ENCODE results near the gene KPNB1. TPM values are rescaled to one million over a fixed set of nuclear protein-coding genes. Genes with fewer than 3 reads are reported as not detected.

Gene KPNB1
- polyA plus RNA-seq, 1 donor from 2014 or later = 117 TPM

GRCh38 chr17:47632991-47633390 lies 16.7 kb upstream of the KPNB1 start:
- H2AFZ ChIP-seq (ENCODE audit: low read depth, low read length) = no peak overlapping the region
- H3K27ac ChIP-seq (ENCODE audit: low read length) = no peak overlapping the region
- H3K9ac ChIP-seq (ENCODE audit: low read length) = no peak overlapping the region
- H3K9me2 ChIP-seq (ENCODE audit: insufficient read depth, low read length) = no peaks in the 10 kb centered on the region
- no peak overlapping the region for H3K4me2 ChIP-seq (ENCODE audit: low read length)
- no peaks in the 10 kb centered on the region for H4K20me1 ChIP-seq (ENCODE audit: insufficient read depth)
- no peaks in the 10 kb centered on the region for H3K79me2 ChIP-seq (replicated peaks; ENCODE audit: insufficient read depth, low read length)
- H3K27me3 ChIP-seq (ENCODE audit: insufficient read depth, low read depth, low read length) = no peaks in the 10 kb centered on the region
- no peaks in the 10 kb centered on the region for H3F3A ChIP-seq (ENCODE audit: insufficient read depth, low read length, poor library complexity, severe bottlenecking)
- no peaks in the 10 kb centered on the region for H3K9me3 ChIP-seq (ENCODE audit: low read length)
- TF ChIP-seq POLR2AphosphoS5 (IDR thresholded peaks at IDR 0.05) (no peak), EZH2 (IDR thresholded peaks at IDR 0.05; ENCODE audit: borderline replicate concordance, insufficient read depth, low read length, poor library complexity, severe bottlenecking) (no peak), TAF1 (IDR thresholded peaks at IDR 0.05; ENCODE audit: low read depth) (no peak), EP300 (conservative IDR thresholded peaks at IDR 0.05; ENCODE audit: poor library complexity, severe bottlenecking) (no peak), SMC3 (conservative IDR thresholded peaks at IDR 0.05; ENCODE audit: poor library complexity) (no peak), RAD21 (conservative IDR thresholded peaks at IDR 0.05) (no peak), MXI1 (conservative IDR thresholded peaks at IDR 0.05; ENCODE audit: poor library complexity, severe bottlenecking) (no peak)
- TF ChIP-seq, protein P1, sequence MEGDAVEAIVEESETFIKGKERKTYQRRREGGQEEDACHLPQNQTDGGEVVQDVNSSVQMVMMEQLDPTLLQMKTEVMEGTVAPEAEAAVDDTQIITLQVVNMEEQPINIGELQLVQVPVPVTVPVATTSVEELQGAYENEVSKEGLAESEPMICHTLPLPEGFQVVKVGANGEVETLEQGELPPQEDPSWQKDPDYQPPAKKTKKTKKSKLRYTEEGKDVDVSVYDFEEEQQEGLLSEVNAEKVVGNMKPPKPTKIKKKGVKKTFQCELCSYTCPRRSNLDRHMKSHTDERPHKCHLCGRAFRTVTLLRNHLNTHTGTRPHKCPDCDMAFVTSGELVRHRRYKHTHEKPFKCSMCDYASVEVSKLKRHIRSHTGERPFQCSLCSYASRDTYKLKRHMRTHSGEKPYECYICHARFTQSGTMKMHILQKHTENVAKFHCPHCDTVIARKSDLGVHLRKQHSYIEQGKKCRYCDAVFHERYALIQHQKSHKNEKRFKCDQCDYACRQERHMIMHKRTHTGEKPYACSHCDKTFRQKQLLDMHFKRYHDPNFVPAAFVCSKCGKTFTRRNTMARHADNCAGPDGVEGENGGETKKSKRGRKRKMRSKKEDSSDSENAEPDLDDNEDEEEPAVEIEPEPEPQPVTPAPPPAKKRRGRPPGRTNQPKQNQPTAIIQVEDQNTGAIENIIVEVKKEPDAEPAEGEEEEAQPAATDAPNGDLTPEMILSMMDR (IDR thresholded peaks at IDR 0.05; ENCODE audit: poor library complexity, severe bottlenecking) = no peak
- TF ChIP-seq, protein P2, sequence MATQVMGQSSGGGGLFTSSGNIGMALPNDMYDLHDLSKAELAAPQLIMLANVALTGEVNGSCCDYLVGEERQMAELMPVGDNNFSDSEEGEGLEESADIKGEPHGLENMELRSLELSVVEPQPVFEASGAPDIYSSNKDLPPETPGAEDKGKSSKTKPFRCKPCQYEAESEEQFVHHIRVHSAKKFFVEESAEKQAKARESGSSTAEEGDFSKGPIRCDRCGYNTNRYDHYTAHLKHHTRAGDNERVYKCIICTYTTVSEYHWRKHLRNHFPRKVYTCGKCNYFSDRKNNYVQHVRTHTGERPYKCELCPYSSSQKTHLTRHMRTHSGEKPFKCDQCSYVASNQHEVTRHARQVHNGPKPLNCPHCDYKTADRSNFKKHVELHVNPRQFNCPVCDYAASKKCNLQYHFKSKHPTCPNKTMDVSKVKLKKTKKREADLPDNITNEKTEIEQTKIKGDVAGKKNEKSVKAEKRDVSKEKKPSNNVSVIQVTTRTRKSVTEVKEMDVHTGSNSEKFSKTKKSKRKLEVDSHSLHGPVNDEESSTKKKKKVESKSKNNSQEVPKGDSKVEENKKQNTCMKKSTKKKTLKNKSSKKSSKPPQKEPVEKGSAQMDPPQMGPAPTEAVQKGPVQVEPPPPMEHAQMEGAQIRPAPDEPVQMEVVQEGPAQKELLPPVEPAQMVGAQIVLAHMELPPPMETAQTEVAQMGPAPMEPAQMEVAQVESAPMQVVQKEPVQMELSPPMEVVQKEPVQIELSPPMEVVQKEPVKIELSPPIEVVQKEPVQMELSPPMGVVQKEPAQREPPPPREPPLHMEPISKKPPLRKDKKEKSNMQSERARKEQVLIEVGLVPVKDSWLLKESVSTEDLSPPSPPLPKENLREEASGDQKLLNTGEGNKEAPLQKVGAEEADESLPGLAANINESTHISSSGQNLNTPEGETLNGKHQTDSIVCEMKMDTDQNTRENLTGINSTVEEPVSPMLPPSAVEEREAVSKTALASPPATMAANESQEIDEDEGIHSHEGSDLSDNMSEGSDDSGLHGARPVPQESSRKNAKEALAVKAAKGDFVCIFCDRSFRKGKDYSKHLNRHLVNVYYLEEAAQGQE (IDR thresholded peaks at IDR 0.05; ENCODE audit: borderline replicate concordance) = no peak
- H3K4me3 ChIP-seq (ENCODE audit: low read length) = no peak overlapping the region
- H3K36me3 ChIP-seq (ENCODE audit: insufficient read depth, low read length) = no peaks in the 10 kb centered on the region

DNA sequence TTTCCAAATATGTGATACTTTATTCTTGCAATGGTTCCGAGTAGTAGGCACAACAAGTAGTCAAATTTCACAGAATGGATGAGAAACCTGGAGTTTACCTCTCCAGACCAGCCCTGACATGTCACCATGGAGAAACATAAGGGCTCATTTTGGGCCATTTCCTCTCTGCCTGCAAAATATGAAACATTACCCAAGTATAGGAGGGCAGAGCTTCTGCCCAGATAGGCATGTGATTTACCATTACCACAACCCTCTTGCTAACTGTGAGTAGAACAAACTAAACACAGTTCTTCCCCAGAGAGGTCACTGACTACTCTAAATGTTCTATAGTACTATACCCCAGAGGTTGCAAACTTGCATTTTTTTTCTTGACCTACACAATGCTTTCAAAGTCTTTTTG lies 15.7 kb upstream of the KPNB1 start:
- Histone ChIP-seq H3K9ac (ENCODE audit: low read length) (no peak overlapping the region), H3K9me3 (ENCODE audit: low read length) (no peaks in the 10 kb centered on the region), H3K27me3 (ENCODE audit: insufficient read depth, low read depth, low read length) (no peaks in the 10 kb centered on the region), H3K9me2 (ENCODE audit: insufficient read depth, low read length) (no peaks in the 10 kb centered on the region), H3K27ac (ENCODE audit: low read length) (no peak overlapping the region), H3F3A (ENCODE audit: insufficient read depth, low read length, poor library complexity, severe bottlenecking) (no peaks in the 10 kb centered on the region), H3K4me3 (ENCODE audit: low read length) (no peak overlapping the region), H4K20me1 (ENCODE audit: insufficient read depth) (no peaks in the 10 kb centered on the region), H2AFZ (ENCODE audit: low read depth, low read length) (no peak overlapping the region), H3K4me2 (ENCODE audit: low read length) (no peak overlapping the region), H3K79me2 (replicated peaks; ENCODE audit: insufficient read depth, low read length) (no peaks in the 10 kb centered on the region), H3K36me3 (ENCODE audit: insufficient read depth, low read length) (no peaks in the 10 kb centered on the region)
- no peak for TF ChIP-seq SMC3 (conservative IDR thresholded peaks at IDR 0.05; ENCODE audit: poor library complexity)
- TF ChIP-seq TAF1 (IDR thresholded peaks at IDR 0.05; ENCODE audit: low read depth) = no peak
- TF ChIP-seq MXI1 (conservative IDR thresholded peaks at IDR 0.05; ENCODE audit: poor library complexity, severe bottlenecking) = no peak
- TF ChIP-seq, protein P2 (IDR thresholded peaks at IDR 0.05; ENCODE audit: borderline replicate concordance) = no peak
- no peak for TF ChIP-seq EP300 (conservative IDR thresholded peaks at IDR 0.05; ENCODE audit: poor library complexity, severe bottlenecking)
- TF ChIP-seq EZH2 (IDR thresholded peaks at IDR 0.05; ENCODE audit: borderline replicate concordance, insufficient read depth, low read length, poor library complexity, severe bottlenecking) = no peak
- TF ChIP-seq RAD21 (conservative IDR thresholded peaks at IDR 0.05) = no peak
- TF ChIP-seq POLR2AphosphoS5 (IDR thresholded peaks at IDR 0.05) = no peak
- TF ChIP-seq, protein P1 (IDR thresholded peaks at IDR 0.05; ENCODE audit: poor library complexity, severe bottlenecking) = no peak
